HG03159 (cell line): ENCODE results near the gene TCEAL7.

Experiments
- ATAC-seq: cut with Tn5 transposase; IDR thresholded peaks from one replicate; pipeline ENCODE4 v1.9.1; 2021; ENCODE audit warnings: mild to moderate bottlenecking, moderate library complexity; ENCODE audit not compliant: unreplicated experiment

TCEAL7 gene

DNA sequence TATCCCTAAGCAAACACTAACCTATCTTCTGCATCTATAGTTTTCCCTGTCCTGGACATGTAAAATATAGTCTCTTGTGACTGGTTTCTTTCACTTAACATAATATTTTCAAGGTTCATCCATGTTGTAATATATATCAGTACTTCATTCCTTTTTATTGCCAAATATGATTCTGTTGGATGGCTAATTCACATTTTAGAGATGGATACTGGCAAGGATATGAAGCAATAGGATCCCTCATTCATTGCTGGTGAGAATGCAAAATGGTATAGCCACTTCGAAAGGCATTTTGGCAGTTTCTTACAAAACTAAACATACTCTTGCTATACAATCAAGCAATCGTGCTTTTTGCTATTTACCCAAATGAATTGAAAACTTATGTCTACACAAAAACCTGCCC lies 33.0 kb downstream of the TCEAL7 start:
- no peak for ATAC-seq

GRCh38 chrX:103367502-103367901 lies 37.5 kb downstream of the TCEAL7 start:
- no peak for ATAC-seq

GRCh38 chrX:103369479-103369878 lies 39.4 kb downstream of the TCEAL7 start:
- ATAC-seq: no peak

DNA sequence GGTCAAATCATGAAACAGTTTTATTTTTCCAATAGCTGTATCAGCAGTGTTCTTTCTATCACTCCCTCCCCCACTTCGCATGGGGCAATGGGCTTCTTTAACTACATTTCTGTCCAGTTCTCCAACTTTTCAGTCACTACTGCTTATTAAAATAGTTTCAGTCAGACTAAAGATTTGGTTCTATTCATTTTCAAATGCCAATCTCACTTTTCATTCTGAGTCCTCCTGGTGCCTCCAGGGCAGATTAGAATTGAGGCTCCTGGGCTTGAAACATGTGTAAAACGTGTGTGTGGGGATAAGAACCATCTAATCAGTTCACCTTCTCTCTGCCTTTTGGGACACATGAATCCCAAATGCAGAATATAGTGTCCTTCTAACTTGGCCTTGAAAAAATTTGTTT lies 42.8 kb downstream of the TCEAL7 start:
- no peak for ATAC-seq

- no peak for ATAC-seq
These were observed 43.5 kb downstream of the TCEAL7 start for GRCh38 chrX:103373581-103373980.

DNA sequence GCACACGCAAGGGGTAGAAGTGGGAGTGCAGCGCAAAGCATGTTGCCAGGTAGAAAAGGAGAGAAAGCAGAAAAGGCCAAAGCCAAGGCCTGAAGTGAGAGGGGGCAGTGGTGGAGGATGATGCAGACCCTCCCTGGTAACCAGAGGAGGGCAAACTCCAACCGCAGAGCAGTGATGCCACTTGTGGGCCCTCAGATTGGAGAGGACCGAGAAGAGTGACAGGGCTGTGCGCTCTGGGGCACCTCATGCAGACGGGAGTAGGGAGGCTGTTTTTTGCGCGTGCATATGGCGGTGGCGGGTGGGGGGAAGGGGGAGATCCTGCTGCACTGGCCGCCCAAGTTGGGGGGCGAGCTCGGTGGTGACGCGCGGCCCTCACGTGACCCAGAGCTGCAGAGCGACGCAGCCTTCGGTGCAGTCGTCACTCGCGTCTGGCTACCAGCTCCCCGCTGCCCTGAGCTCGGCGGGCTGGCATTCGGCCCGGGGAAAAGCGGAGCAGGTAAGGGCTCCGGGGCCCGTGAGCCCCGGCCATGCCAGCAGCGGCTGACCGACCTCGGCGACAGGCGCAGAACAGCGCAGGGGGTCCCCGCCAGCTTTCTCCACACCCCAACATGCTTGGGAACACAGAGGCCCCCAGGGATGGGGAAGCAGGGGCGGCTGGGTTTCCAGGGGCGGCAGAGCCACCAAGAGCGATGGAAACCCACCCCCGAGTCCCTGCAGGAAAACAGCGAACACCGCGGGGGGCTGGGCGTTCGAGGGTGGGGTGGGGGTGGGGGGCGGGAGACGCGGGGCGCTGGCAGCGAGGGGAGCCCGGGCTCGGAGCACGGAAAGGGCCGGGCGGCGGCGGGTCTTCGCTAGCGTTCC lies 46.3 kb downstream of the TCEAL7 start, which contains the start of gene BEX3:
Gene BEX3, plus strand, starts transcription at position 421 of the 861 bp plus-strand sequence. CDS start 984 bp downstream, outside the sequence.
- no peak for ATAC-seq

DNA sequence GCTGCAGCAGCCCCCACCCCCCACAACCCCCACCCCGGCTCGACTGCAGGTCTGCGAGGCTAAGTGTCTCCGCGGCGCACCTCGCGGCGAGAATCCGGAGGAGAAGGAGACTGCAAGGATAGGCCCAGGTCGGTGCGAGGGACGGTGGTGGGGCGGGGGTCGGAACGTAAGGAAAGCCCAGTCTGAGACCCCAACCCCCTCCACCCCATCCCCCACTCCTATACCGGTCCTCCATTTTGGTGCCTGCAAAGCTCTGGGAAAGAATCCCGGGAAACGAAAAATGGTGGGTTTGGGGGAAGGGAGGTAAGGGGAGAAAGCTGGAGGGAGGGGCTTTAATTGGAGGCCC lies 46.9 kb downstream of the TCEAL7 start:
- ATAC-seq: no peak

GRCh38 chrX:103378990-103379389 lies 49.0 kb downstream of the TCEAL7 start:
- ATAC-seq: no peak
